Neural cell (in vitro differentiated cells): Measurements from ENCODE around the gene PRCP. TPM values are rescaled to one million over a fixed set of nuclear protein-coding genes. Genes with fewer than 3 reads are reported as not detected.

Experiments
- H2AFZ ChIP-seq: fragments of 200-600, 300-800 bp; sonication (generic), shearing (Covaris generic); 2 replicates; pipeline ENCODE4 v1.6.0; 2014; ENCODE audit warnings: low read depth, mild to moderate bottlenecking, antibody characterized with exemption, low read length, moderate library complexity
- H3F3A ChIP-seq: fragments of 200-600 bp; shearing (Covaris generic); 2 replicates; pipeline ENCODE4 v1.6.1; 2016; ENCODE audit warnings: mild to moderate bottlenecking, moderate library complexity, mixed read lengths, antibody characterized with exemption, low read length; ENCODE audit not compliant: insufficient read depth, poor library complexity, severe bottlenecking
- H3K27ac ChIP-seq: fragments of 200-600, 300-800 bp; sonication (generic), shearing (Covaris generic); 2 replicates; pipeline ENCODE4 v1.5.1; 2014; ENCODE audit warnings: mild to moderate bottlenecking, low read length, moderate library complexity
- H3K27me3 ChIP-seq: fragments of 300-800, 200-600 bp; sonication (generic), shearing (Covaris generic); 2 replicates; pipeline ENCODE4 v1.6.0; 2014; ENCODE audit warnings: mild to moderate bottlenecking, low read depth, low read length, moderate library complexity; ENCODE audit not compliant: insufficient read depth
- H3K36me3 ChIP-seq: fragments of 300-800, 200-600 bp; sonication (generic), shearing (Covaris generic); 2 replicates; pipeline ENCODE4 v1.5.1; 2014; ENCODE audit warnings: mild to moderate bottlenecking, antibody characterized with exemption, low read length, moderate library complexity; ENCODE audit not compliant: insufficient read depth
- H3K4me2 ChIP-seq: fragments of 300-800, 200-600 bp; sonication (generic), shearing (Covaris generic); 2 replicates; pipeline ENCODE4 v1.6.0; 2014; ENCODE audit warnings: mild to moderate bottlenecking, low read length
- H3K4me3 ChIP-seq: fragments of 300-800, 200-600 bp; sonication (generic), shearing (Covaris generic); 2 replicates; pipeline ENCODE4 v1.5.1; 2014; ENCODE audit warnings: mild to moderate bottlenecking, low read length, moderate library complexity
- H3K79me2 ChIP-seq: fragments of 200-600 bp; shearing (Covaris generic); replicated peaks from 2 replicates; pipeline ENCODE4 v1.6.0; 2014; ENCODE audit warnings: mild to moderate bottlenecking, low read length, moderate library complexity; ENCODE audit not compliant: insufficient read depth
- H3K9ac ChIP-seq: fragments of 300-800, 200-600 bp; sonication (generic), shearing (Covaris generic); 2 replicates; pipeline ENCODE4 v1.6.1; 2016; ENCODE audit warnings: mild to moderate bottlenecking, low read length, mixed read lengths
- H3K9me2 ChIP-seq: fragments of 200-600 bp; shearing (Covaris generic); 2 replicates; pipeline ENCODE4 v1.6.1; 2016; ENCODE audit warnings: mild to moderate bottlenecking, low read length, mixed read lengths; ENCODE audit not compliant: insufficient read depth
- H3K9me3 ChIP-seq: fragments of 200-600, 300-800 bp; sonication (generic), shearing (Covaris generic); 2 replicates; pipeline ENCODE4 v1.6.1; 2016; ENCODE audit warnings: mild to moderate bottlenecking, mixed run types, low read length, moderate library complexity, mixed read lengths
- H4K20me1 ChIP-seq: fragments of 200-600 bp; shearing (Covaris generic); 2 replicates; pipeline ENCODE4 v1.6.1; 2016; ENCODE audit warnings: mild to moderate bottlenecking, mixed run types; ENCODE audit not compliant: insufficient read depth
- EP300 ChIP-seq: fragments of 450-650 bp; conservative IDR thresholded peaks from 2 replicates; pipeline ENCODE4 v1.6.1; 2014; ENCODE audit warnings: antibody characterized with exemption, mild to moderate bottlenecking, moderate library complexity; ENCODE audit not compliant: poor library complexity, severe bottlenecking
- EZH2 ChIP-seq: fragments of 200-600, 300-800 bp; shearing (Covaris generic), sonication (generic); IDR thresholded peaks from 2 replicates; pipeline ENCODE4 v1.6.1; 2014; ENCODE audit warnings: antibody characterized with exemption, low read length, borderline replicate concordance, mild to moderate bottlenecking; ENCODE audit not compliant: insufficient read depth, poor library complexity, severe bottlenecking
- MXI1 ChIP-seq: fragments of 450-650 bp; conservative IDR thresholded peaks from 2 replicates; pipeline ENCODE4 v1.6.1; 2014; ENCODE audit warnings: antibody characterized with exemption, mild to moderate bottlenecking; ENCODE audit not compliant: poor library complexity, severe bottlenecking
- POLR2AphosphoS5 ChIP-seq: IDR thresholded peaks from 2 replicates; pipeline ENCODE4 v1.6.1; 2012
- RAD21 ChIP-seq: fragments of 450-650 bp; conservative IDR thresholded peaks from 2 replicates; pipeline ENCODE4 v1.6.1; 2014; ENCODE audit warnings: antibody characterized with exemption, mild to moderate bottlenecking, moderate library complexity
- SMC3 ChIP-seq: fragments of 450-650 bp; conservative IDR thresholded peaks from 2 replicates; pipeline ENCODE4 v1.6.1; 2014; ENCODE audit warnings: antibody characterized with exemption, mild to moderate bottlenecking, moderate library complexity; ENCODE audit not compliant: poor library complexity
- TAF1 ChIP-seq: IDR thresholded peaks from 2 replicates; pipeline ENCODE4 v1.6.1; 2012; ENCODE audit warnings: low read depth
- polyA plus RNA-seq: library from polyadenylated mRNA; depleted of rRNA; stranded (reverse); fragments of >200 nt; gene quantifications from 2 replicates; pipeline ENCODE4 v1.2.3, GENCODE V29; 2014
- TF ChIP-seq, protein P1 (sequence below): IDR thresholded peaks from 2 replicates; pipeline ENCODE4 v1.6.1; 2012; ENCODE audit warnings: borderline replicate concordance
- TF ChIP-seq, protein P2 (sequence below): fragments of 450-650 bp; IDR thresholded peaks from 2 replicates; pipeline ENCODE4 v1.5.1; 2014; ENCODE audit warnings: antibody characterized with exemption, mild to moderate bottlenecking, moderate library complexity; ENCODE audit not compliant: poor library complexity, severe bottlenecking

The PRCP gene
- polyA plus RNA-seq, 1 donor from 2014 or later, result 6.1 TPM

DNA sequence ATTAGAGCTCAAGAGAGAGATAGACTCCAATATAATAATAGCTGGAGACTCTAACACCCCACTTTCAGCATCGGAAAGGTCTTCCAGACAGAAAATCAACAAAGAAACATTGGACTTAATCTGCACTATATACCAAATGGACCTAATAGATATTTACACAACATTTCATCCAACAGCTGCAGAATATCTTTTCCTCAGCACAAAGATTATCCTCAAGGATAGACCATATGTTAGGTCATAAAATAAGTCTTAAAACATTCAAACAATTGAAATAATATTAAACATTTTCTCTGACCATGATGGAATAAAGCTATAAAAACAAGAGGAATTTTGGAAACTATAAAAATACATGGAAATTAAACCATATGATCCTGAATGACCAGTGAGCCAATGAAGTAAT, 121.5 kb downstream of the PRCP start:
- H2AFZ ChIP-seq, result no peak overlapping the region
- no peak for TF ChIP-seq TAF1
- TF ChIP-seq POLR2AphosphoS5, result no peak
- no peak for TF ChIP-seq EP300
- TF ChIP-seq MXI1, result no peak
- TF ChIP-seq, protein P1, sequence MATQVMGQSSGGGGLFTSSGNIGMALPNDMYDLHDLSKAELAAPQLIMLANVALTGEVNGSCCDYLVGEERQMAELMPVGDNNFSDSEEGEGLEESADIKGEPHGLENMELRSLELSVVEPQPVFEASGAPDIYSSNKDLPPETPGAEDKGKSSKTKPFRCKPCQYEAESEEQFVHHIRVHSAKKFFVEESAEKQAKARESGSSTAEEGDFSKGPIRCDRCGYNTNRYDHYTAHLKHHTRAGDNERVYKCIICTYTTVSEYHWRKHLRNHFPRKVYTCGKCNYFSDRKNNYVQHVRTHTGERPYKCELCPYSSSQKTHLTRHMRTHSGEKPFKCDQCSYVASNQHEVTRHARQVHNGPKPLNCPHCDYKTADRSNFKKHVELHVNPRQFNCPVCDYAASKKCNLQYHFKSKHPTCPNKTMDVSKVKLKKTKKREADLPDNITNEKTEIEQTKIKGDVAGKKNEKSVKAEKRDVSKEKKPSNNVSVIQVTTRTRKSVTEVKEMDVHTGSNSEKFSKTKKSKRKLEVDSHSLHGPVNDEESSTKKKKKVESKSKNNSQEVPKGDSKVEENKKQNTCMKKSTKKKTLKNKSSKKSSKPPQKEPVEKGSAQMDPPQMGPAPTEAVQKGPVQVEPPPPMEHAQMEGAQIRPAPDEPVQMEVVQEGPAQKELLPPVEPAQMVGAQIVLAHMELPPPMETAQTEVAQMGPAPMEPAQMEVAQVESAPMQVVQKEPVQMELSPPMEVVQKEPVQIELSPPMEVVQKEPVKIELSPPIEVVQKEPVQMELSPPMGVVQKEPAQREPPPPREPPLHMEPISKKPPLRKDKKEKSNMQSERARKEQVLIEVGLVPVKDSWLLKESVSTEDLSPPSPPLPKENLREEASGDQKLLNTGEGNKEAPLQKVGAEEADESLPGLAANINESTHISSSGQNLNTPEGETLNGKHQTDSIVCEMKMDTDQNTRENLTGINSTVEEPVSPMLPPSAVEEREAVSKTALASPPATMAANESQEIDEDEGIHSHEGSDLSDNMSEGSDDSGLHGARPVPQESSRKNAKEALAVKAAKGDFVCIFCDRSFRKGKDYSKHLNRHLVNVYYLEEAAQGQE, result no peak
- no peak for TF ChIP-seq SMC3
- TF ChIP-seq, protein P2, sequence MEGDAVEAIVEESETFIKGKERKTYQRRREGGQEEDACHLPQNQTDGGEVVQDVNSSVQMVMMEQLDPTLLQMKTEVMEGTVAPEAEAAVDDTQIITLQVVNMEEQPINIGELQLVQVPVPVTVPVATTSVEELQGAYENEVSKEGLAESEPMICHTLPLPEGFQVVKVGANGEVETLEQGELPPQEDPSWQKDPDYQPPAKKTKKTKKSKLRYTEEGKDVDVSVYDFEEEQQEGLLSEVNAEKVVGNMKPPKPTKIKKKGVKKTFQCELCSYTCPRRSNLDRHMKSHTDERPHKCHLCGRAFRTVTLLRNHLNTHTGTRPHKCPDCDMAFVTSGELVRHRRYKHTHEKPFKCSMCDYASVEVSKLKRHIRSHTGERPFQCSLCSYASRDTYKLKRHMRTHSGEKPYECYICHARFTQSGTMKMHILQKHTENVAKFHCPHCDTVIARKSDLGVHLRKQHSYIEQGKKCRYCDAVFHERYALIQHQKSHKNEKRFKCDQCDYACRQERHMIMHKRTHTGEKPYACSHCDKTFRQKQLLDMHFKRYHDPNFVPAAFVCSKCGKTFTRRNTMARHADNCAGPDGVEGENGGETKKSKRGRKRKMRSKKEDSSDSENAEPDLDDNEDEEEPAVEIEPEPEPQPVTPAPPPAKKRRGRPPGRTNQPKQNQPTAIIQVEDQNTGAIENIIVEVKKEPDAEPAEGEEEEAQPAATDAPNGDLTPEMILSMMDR, result no peak
- no peak for TF ChIP-seq EZH2
- H4K20me1 ChIP-seq, result no peaks in the 10 kb centered on the region
- H3K27me3 ChIP-seq, result no peaks in the 10 kb centered on the region
- H3K4me3 ChIP-seq, result no peak overlapping the region
- no peak overlapping the region for H3K27ac ChIP-seq
- no peaks in the 10 kb centered on the region for H3K36me3 ChIP-seq
- no peaks in the 10 kb centered on the region for H3K9me2 ChIP-seq
- H3K4me2 ChIP-seq, result no peak overlapping the region
- no peaks in the 10 kb centered on the region for H3K79me2 ChIP-seq
- H3F3A ChIP-seq, result no peaks in the 10 kb centered on the region
- peaks cover 10% of the 10 kb centered on the region for H3K9me3 ChIP-seq
- no peak overlapping the region for H3K9ac ChIP-seq

DNA sequence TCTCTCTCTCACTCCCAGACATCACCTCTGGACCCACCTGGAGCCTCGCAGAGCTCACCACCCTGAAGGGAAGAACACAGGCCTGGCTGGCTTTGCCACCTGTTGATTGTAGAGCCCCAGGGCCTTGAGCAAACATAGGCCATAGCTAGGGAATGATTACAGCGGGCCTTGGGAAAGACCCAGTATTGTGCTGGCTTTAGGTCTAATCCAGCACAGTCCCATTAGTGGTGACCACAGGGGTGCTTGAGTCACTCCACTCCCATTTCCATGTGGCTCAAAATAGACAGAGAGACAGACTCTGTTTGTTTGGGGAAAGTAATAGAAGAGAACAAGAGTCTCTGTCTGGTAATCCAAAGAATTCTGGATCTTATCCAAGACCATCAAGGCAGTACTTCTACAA, 123.9 kb downstream of the PRCP start:
- TF ChIP-seq POLR2AphosphoS5 (no peak), RAD21 (no peak), EP300 (no peak), TAF1 (no peak), MXI1 (no peak), EZH2 (no peak), SMC3 (no peak)
- TF ChIP-seq, protein P2, result no peak
- TF ChIP-seq, protein P1, result no peak
- Histone ChIP-seq H3F3A (no peaks in the 10 kb centered on the region), H3K4me3 (no peak overlapping the region), H4K20me1 (no peaks in the 10 kb centered on the region), H3K9ac (no peak overlapping the region), H3K9me3 (peaks cover 10% of the 10 kb centered on the region), H3K27ac (no peak overlapping the region), H3K9me2 (no peaks in the 10 kb centered on the region), H3K36me3 (no peaks in the 10 kb centered on the region), H3K27me3 (no peaks in the 10 kb centered on the region), H3K4me2 (no peak overlapping the region), H3K79me2 (no peaks in the 10 kb centered on the region), H2AFZ (no peak overlapping the region)
